Adipose tissue (tissue), 3 donors: Measurements from ENCODE around the gene RAB35. TPM values are rescaled to one million over a fixed set of nuclear protein-coding genes. Genes with fewer than 3 reads are reported as not detected.

Source experiments
- H3K27ac ChIP-seq: one replicate; pipeline ENCODE4 v1.5.1; 2013; ENCODE audit warnings: low read depth, low read length
- WGBS, 3 donors: extraction: QIAGEN DNeasy Blood & Tissue Kit; methylation state at CpG; one replicate each; pipeline ENCODE4 v1.1.7; 2013; 5-methylcytosine and 5-hydroxymethylcytosine counted together
- polyA plus RNA-seq, 3 donors: library from polyadenylated mRNA; stranded (reverse); fragments of 200-250 nt; gene quantifications; one replicate each; pipeline ENCODE4 v1.2.3, GENCODE V29; 2013
- donor health status: healthy with polysubstance abuse.
- donor health status: Bipolar disorder and iron deficiency.
- donor health status: healthy.

Gene RAB35
- 10 to 100 TPM; 13.1 to 33.0 (median 32.4) TPM for polyA plus RNA-seq

GRCh38 chr12:120116441-120116791 lies at the start of gene RAB35:
TSS of gene RAB35 (minus strand) at chr12:120116753. CDS start at chr12:120116650, 103 bp downstream.
- no peak within 1 kb of the TSS for H3K27ac ChIP-seq
- WGBS, 3 donors: 1 to 2% (median 2%) methylated on average over 11 to 50 of the region's 50 CpGs

- 91 to 95% (median 91%) methylated on average over 11 of the region's 11 CpGs for WGBS, 3 donors
- no peak overlapping the region for H3K27ac ChIP-seq
Observed at GRCh38 chr12:120164293-120164692, 47.7 kb upstream of the RAB35 start.

- no peak overlapping the region for H3K27ac ChIP-seq
- WGBS, 3 donors: 85 to 90% (median 87%) methylated on average over 8 of the region's 8 CpGs
Observed at GRCh38 chr12:120162763-120163162, 46.2 kb upstream of the RAB35 start.

- H3K27ac ChIP-seq: no peak overlapping the region
- 92 to 96% (median 93%) methylated on average over 11 of the region's 11 CpGs for WGBS, 3 donors
Observed at GRCh38 chr12:120161852-120162251, 45.3 kb upstream of the RAB35 start.

- WGBS, 3 donors: 74 to 92% (median 86%) methylated on average over 12 of the region's 12 CpGs
- no peak overlapping the region for H3K27ac ChIP-seq
Observed at GRCh38 chr12:120159509-120160237, 43.1 kb upstream of the RAB35 start.

- WGBS, 3 donors: 93 to 98% (median 96%) methylated on average over 10 of the region's 10 CpGs
- no peak overlapping the region for H3K27ac ChIP-seq
Observed at GRCh38 chr12:120158351-120158750, 41.8 kb upstream of the RAB35 start.

- no peak overlapping the region for H3K27ac ChIP-seq
- 90 to 91% (median 90%) methylated on average over 11 of the region's 11 CpGs for WGBS, 3 donors
Observed at GRCh38 chr12:120157678-120158077, 41.1 kb upstream of the RAB35 start.

- H3K27ac ChIP-seq: no peak overlapping the region
- 90 to 94% (median 94%) methylated on average over 22 of the region's 22 CpGs for WGBS, 3 donors
Observed at GRCh38 chr12:120156315-120157259, 40.0 kb upstream of the RAB35 start.

- WGBS, 3 donors: 94 to 96% (median 95%) methylated on average over 15 of the region's 15 CpGs
- no peak overlapping the region for H3K27ac ChIP-seq
Observed at GRCh38 chr12:120155072-120155471, 38.5 kb upstream of the RAB35 start.

- 91 to 95% (median 94%) methylated on average over 22 of the region's 22 CpGs for WGBS, 3 donors
- H3K27ac ChIP-seq: no peak overlapping the region
Observed at GRCh38 chr12:120150919-120151525, 34.5 kb upstream of the RAB35 start.

- H3K27ac ChIP-seq: no peak overlapping the region
- WGBS, 3 donors: 91 to 95% (median 94%) methylated on average over 11 of the region's 11 CpGs
Observed at GRCh38 chr12:120148011-120148410, 31.5 kb upstream of the RAB35 start.

- H3K27ac ChIP-seq: no peak overlapping the region
- 97 to 99% (median 98%) methylated on average over 8 of the region's 8 CpGs for WGBS, 3 donors
Observed at GRCh38 chr12:120145164-120145563, 28.6 kb upstream of the RAB35 start.

- WGBS, 3 donors: 97 to 99% (median 99%) methylated on average over 11 of the region's 11 CpGs
Observed at GRCh38 chr12:120144215-120144614, 27.7 kb upstream of the RAB35 start.

GRCh38 chr12:120142231-120142877 lies 25.8 kb upstream of the RAB35 start:
- 94 to 97% (median 94%) methylated on average over 14 of the region's 14 CpGs for WGBS, 3 donors
- H3K27ac ChIP-seq: no peak overlapping the region

More at GRCh38 chr12:120144215-120144614, 27.7 kb upstream of the RAB35 start:
- no peak overlapping the region for H3K27ac ChIP-seq

GRCh38 chr12:120141336-120141735 lies 24.8 kb upstream of the RAB35 start:
- H3K27ac ChIP-seq: no peak overlapping the region
- 85 to 94% (median 91%) methylated on average over 6 of the region's 6 CpGs for WGBS, 3 donors

- no peak overlapping the region for H3K27ac ChIP-seq
- 91 to 94% (median 92%) methylated on average over 9 of the region's 9 CpGs for WGBS, 3 donors
Observed at GRCh38 chr12:120140603-120141002, 24.1 kb upstream of the RAB35 start.

- 78 to 84% (median 78%) methylated on average over 5 of the region's 5 CpGs for WGBS, 3 donors
Observed at GRCh38 chr12:120139958-120140357, 23.4 kb upstream of the RAB35 start.

GRCh38 chr12:120138366-120138765 lies 21.8 kb upstream of the RAB35 start:
- no peak overlapping the region for H3K27ac ChIP-seq
- WGBS, 3 donors: 83 to 95% (median 85%) methylated on average over 9 of the region's 9 CpGs

More at GRCh38 chr12:120139958-120140357, 23.4 kb upstream of the RAB35 start:
- H3K27ac ChIP-seq: no peak overlapping the region
